Mucosa of stomach (tissue), 1 donor: ENCODE results near the gene ATP5ME.

Source experiments
- H3K27me3 ChIP-seq: one replicate; pipeline ENCODE4 v1.7.0; 2013; ENCODE audit warnings: mild to moderate bottlenecking, low read length; ENCODE audit not compliant: control insufficient read depth, insufficient read depth
- H3K36me3 ChIP-seq: one replicate; pipeline ENCODE4 v1.7.0; 2013; ENCODE audit warnings: low read length; ENCODE audit not compliant: control insufficient read depth, insufficient read depth
- H3K4me1 ChIP-seq: one replicate; pipeline ENCODE4 v1.7.0; 2013; ENCODE audit warnings: mild to moderate bottlenecking, low read length; ENCODE audit not compliant: control insufficient read depth, insufficient read depth
- H3K4me3 ChIP-seq: one replicate; pipeline ENCODE4 v1.7.0; 2013; ENCODE audit warnings: low read length
- H3K9ac ChIP-seq: one replicate; pipeline ENCODE4 v1.7.0; 2013; ENCODE audit warnings: mild to moderate bottlenecking, low read length, moderate library complexity
- H3K9me3 ChIP-seq: one replicate; pipeline ENCODE4 v1.7.0; 2013; ENCODE audit warnings: mild to moderate bottlenecking, low read length, moderate library complexity; ENCODE audit not compliant: control insufficient read depth
- donor health status: Pancreatic carcinoma.

ATP5ME gene, protein sequence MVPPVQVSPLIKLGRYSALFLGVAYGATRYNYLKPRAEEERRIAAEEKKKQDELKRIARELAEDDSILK

DNA sequence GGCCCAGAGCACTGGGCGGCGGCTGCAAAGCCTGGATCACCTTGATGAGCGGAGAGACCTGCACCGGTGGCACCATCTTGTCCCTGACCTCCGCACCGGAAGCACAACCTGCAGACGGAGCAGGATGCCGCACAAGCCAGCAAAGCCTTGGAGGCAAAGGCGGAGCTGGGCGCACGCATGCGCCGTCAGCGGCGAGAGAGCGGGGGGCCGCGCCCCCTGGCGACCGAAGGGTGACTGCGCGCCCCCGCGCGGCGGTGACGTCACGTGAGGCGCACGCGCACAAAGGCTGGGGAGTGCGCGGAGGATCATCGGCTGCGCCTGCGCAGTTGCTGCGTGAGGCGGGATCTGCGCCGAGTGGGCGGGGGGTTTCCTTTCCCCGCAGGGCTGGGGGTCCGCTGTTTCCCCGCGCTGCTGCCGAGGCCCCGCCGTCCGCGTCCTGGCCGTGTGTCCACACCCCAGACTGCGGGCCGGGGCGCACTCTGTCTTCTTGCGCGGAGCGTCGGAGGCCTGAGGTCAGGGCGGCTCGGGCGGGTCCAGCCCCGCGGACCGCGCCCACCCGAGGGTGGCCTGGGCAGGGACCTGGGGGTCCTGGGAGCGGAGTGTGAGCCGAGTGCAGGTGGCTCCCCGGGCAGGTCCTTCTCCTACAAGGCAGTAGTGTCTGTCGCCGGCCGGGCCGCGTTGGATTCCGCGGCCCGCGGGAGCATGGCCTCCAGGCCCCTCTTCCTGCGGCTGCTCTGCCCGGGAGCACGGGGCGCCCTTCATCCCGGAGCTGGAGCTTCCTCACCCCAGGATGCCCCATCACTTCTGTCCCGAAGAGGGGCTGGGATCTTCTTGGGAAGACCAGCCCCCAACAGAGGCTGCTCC lies at the start of gene ATP5ME, which contains the start of gene MYL5:
TSS of gene ATP5ME (minus strand) at position 105 of the 864 bp plus-strand sequence. CDS start at position 76, 29 bp downstream.
TSS of gene MYL5 (plus strand) at position 371 of the 864 bp plus-strand sequence. CDS start 3,485 bp downstream, outside the sequence.
- Histone ChIP-seq H3K36me3 (no peaks in the 10 kb centered on the region), H3K4me3 (peak within 1 kb of the TSS; percentile 89), H3K9ac (peak within 1 kb of the TSS; percentile 93), H3K27me3 (no peaks in the 10 kb centered on the region), H3K4me1 (peaks cover 40% of the 10 kb centered on the region), H3K9me3 (no peaks in the 10 kb centered on the region)

- peaks cover 23% of the 10 kb centered on the region for H3K4me1 ChIP-seq
- no peaks in the 10 kb centered on the region for H3K9me3 ChIP-seq
- no peak overlapping the region for H3K9ac ChIP-seq
Measured at GRCh38 chr4:722851-723360, 48.8 kb upstream of the ATP5ME start.

DNA sequence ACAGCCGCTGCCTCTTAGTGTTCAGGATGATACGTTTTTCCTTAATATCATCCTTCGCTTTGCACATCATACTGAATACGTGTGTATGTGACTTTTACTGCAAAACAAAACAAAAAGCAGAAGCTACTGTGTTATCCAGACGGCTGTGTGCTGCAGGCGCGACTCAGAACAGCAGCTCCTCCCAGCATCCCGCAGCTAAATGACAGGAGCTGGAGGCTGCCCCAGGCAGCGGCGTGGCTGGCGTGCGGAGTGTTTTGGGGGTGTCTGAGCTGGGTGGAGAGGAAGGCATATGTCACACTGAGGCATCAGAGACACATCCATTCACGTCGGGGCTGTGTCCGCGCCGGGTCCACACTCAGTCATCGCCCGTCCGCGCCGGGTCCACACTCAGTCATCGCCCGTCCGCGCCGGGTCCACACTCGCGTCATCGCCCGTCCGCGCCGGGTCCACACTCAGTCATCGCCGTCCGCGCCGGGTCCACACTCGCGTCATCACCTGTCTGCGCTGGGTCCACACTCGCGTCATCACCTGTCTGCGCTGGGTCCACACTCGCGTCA lies 48.2 kb upstream of the ATP5ME start:
- Histone ChIP-seq H3K9me3 (no peaks in the 10 kb centered on the region), H3K27me3 (no peaks in the 10 kb centered on the region), H3K4me3 (no peak overlapping the region), H3K36me3 (no peaks in the 10 kb centered on the region), H3K9ac (no peak overlapping the region), H3K4me1 (peaks cover 25% of the 10 kb centered on the region)

More at GRCh38 chr4:722851-723360, 48.8 kb upstream of the ATP5ME start:
- Histone ChIP-seq H3K4me3 (no peak overlapping the region), H3K27me3 (no peaks in the 10 kb centered on the region), H3K36me3 (no peaks in the 10 kb centered on the region)

DNA sequence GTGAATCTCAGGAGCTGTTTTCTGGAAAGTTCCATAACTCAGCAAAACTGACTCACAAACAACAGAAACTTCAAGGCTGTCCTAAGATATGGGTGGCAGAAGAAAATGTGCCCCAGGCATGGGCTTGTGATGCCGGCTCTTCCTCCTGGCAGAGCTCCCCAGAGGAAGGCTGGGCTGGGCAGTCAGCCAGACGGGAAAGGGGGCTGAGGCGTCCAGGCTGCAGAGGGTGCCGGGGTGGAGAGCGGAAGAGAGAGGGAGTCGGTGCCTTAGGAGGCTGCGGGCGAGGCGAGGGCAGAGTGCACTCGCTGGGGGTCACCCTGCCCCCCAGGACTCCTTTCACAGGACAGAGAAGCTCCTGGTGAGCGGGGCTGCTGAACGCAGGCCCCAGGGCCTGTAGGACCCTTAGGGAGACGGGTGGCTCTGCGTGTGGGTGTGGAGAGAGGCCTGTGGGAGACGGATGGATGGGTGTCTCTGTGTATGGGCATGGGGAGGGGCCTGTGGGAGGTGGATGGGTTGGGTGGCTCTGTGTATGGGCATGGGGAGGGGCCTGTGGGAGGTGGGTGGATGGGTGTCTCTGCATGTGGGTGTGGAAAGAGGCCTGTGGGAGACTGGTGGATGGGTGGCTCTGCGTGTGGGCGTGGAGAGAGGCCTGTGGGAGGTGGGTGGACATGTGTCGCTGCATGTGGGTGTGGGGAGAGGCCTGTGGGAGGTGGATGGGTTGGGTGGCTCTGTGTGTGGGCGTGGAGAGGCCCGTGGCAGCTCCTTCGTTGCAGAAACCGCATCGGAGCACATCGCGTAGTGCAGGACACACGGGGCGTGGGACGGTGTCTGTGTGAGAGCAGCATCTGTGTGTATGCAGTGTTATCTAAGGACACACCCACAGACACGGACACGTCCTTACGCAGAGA lies 47.4 kb upstream of the ATP5ME start:
- Histone ChIP-seq H3K4me1 (peaks cover 26% of the 10 kb centered on the region), H3K9me3 (no peaks in the 10 kb centered on the region), H3K4me3 (no peak overlapping the region), H3K36me3 (no peaks in the 10 kb centered on the region), H3K9ac (no peak overlapping the region), H3K27me3 (no peaks in the 10 kb centered on the region)

- Histone ChIP-seq H3K27me3 (no peaks in the 10 kb centered on the region), H3K9me3 (no peaks in the 10 kb centered on the region), H3K4me1 (peaks cover 26% of the 10 kb centered on the region), H3K36me3 (no peaks in the 10 kb centered on the region), H3K9ac (no peak overlapping the region), H3K4me3 (no peak overlapping the region)
Measured at GRCh38 chr4:720111-720860, 46.2 kb upstream of the ATP5ME start.

DNA sequence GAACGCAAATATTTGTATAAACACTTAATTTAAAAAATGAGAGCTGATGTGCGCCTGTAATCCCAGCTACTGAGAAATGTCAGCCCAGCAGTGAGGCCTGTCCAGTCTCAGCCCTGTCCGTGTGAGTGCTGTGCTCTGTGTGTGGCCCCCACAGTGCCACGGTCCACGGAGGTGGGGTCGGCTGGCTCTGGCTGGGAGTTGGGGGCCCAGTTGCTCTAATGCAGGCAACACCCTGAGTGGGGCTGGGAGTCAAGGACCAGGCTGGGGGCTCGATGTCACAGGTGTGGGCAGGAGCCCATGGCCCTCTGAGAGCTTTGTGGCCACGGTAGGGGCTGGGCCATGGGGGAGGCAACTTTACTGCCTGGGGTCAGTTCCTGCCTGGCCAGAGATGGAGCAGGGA lies 44.4 kb upstream of the ATP5ME start:
- Histone ChIP-seq H3K9me3 (no peaks in the 10 kb centered on the region), H3K4me1 (peaks cover 14% of the 10 kb centered on the region), H3K27me3 (no peaks in the 10 kb centered on the region), H3K36me3 (no peaks in the 10 kb centered on the region), H3K9ac (no peak overlapping the region), H3K4me3 (no peak overlapping the region)

- Histone ChIP-seq H3K27me3 (no peaks in the 10 kb centered on the region), H3K9me3 (no peaks in the 10 kb centered on the region), H3K9ac (no peak overlapping the region), H3K4me3 (no peak overlapping the region), H3K36me3 (no peaks in the 10 kb centered on the region), H3K4me1 (peaks cover 14% of the 10 kb centered on the region)
Measured at GRCh38 chr4:717601-718320, 43.7 kb upstream of the ATP5ME start.

DNA sequence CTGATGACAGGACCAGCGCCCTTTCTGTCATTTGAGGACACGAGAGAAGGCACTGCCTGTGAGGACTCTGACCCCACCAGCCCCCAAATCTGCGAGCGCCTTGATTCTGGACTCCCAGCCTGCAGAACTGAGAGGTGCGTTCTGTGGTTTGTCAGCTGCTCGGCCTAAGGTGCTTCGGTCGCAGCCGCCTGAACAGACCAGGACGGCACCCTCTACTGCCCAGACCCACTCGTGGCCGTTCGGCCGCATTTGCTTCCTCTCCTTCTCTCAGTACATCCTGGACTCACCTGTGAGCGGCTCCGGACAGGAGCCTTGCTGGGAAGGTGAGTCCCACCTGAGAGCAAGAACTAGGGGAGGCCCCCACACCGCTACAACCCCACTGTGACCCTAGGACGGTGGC lies 40.0 kb upstream of the ATP5ME start:
- no peak overlapping the region for H3K9ac ChIP-seq
- H3K4me1 ChIP-seq = peaks cover 4% of the 10 kb centered on the region
- H3K4me3 ChIP-seq = no peak overlapping the region

DNA sequence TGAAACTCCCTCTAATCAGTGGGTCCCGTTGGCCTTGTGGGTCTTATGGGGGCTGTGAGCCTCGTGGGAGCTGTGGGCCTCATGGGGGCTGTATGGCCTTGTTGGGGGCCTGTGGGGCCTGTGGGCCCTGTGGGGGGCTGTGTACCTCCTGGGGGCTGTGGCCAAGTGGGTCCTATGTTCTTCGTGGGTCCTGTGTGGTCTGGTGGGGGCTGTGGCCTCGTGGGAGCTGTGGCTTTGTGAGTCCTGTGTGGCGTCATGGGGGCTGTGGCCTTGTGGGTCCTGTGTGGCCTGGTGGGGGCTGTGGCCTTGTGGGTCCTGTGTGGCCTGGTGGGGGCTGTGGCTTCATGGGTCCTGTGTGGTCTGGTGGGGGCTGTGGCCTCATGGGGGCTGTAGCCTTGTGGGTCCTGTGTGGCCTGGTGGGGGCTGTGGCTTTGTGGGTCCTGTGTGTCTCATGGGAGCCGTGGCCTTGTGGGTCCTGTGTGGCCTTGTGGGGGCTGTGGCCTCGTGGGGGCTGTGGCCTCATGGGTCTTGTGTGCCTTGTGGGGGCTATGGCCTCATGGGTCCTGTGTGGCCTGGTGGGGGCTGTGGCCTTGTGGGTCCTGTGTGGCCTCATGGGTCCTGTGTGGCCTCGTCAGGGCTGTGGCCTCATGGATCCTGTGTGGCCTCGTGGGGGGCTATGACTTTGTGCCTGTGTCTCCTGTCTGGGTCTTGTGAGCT lies 39.0 kb upstream of the ATP5ME start:
- Histone ChIP-seq H3K4me1 (peaks cover 10% of the 10 kb centered on the region), H3K36me3 (no peaks in the 10 kb centered on the region), H3K9ac (no peak overlapping the region), H3K27me3 (no peaks in the 10 kb centered on the region), H3K9me3 (no peaks in the 10 kb centered on the region), H3K4me3 (no peak overlapping the region)

More for the DNA sequence above, 40.0 kb upstream of the ATP5ME start:
- Histone ChIP-seq H3K36me3 (no peaks in the 10 kb centered on the region), H3K9me3 (no peaks in the 10 kb centered on the region), H3K27me3 (no peaks in the 10 kb centered on the region)

DNA sequence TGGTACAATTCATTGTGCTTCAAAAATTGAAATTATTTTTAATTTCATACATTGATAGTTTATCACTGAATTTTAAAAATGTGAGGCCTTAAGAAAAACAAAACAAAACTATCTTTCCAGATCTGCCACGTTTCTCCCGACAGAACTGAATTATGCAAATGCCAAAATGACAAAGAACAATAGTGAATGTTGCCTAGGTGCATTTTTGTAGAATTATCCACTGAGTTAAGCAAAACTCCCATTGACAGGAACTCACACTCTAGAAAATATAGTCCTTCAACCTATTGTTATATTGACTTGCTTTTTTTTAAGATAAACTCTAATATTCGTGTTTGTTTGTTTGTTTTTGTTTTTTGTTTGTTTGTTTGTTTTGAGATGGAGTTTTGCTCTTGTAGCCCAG lies 38.0 kb upstream of the ATP5ME start:
- Histone ChIP-seq H3K4me3 (no peak overlapping the region), H3K36me3 (no peaks in the 10 kb centered on the region), H3K4me1 (peaks cover 13% of the 10 kb centered on the region), H3K9ac (no peak overlapping the region), H3K27me3 (no peaks in the 10 kb centered on the region), H3K9me3 (no peaks in the 10 kb centered on the region)
